Panc1 (cell line): ENCODE results near the gene GPR158. TPM values are rescaled to one million over a fixed set of nuclear protein-coding genes. Genes with fewer than 3 reads are reported as not detected.

Experiments used
- ATAC-seq: fragments of 200-7000 bp; cut with Tn5 transposase; 2 replicates; pipeline ENCODE4 v1.9.1; 2020; ENCODE audit warnings: mild to moderate bottlenecking, moderate library complexity
- BruUV-seq: library from RNA; stranded (reverse); fragments of 400-500 nt; replicated peaks from 2 replicates; lab custom pipeline; 2021; lab: Mats Ljungman, UMichigan
- CTCF ChIA-PET: fragments of 300-600 bp; sonication (Branson Sonifier 250); formaldehyde crosslinking; loops from one replicate; lab custom pipeline; 2022; ENCODE audit warnings: antibody characterized with exemption; lab: Charles Lee
- POLR2A ChIA-PET: fragments of 300-600 bp; sonication (Branson Sonifier 250); formaldehyde crosslinking; loops from one replicate; lab custom pipeline; 2022; ENCODE audit warnings: antibody characterized with exemption; lab: Charles Lee
- DNase-seq: peaks from one replicate; pipeline ENCODE4 v3.0.0-alpha.2; 2010; ENCODE audit warnings: low read depth, low spot score
- H3K27ac ChIP-seq: 2 replicates; pipeline ENCODE4 v1.5.1; 2011; ENCODE audit warnings: mild to moderate bottlenecking, low read length, inconsistent platforms
- H3K27me3 ChIP-seq: fragments of 200-500 bp; sonication (Bioruptor generic); 2 replicates; pipeline ENCODE4 v1.6.0; 2014; ENCODE audit warnings: low read length, inconsistent platforms; ENCODE audit not compliant: control insufficient read depth, insufficient read depth
- H3K36me3 ChIP-seq: fragments of 200-500 bp; sonication (Bioruptor generic); 2 replicates; pipeline ENCODE4 v1.5.1; 2014; ENCODE audit warnings: inconsistent platforms, mild to moderate bottlenecking, low read length, moderate library complexity; ENCODE audit not compliant: control insufficient read depth, insufficient read depth
- H3K4me1 ChIP-seq: 2 replicates; pipeline ENCODE4 v1.5.1; 2011; ENCODE audit warnings: inconsistent platforms, mild to moderate bottlenecking, low read length, moderate library complexity; ENCODE audit not compliant: control insufficient read depth, insufficient read depth
- H3K4me3 ChIP-seq, 2 experiments: 2 replicates each; pipeline ENCODE4 v1.5.1; 2011 to 2012; ENCODE audit warnings: low read depth in 2 of 2, low read length in 2 of 2, mild to moderate bottlenecking in 2 of 2, inconsistent platforms in 1 of 2, moderate library complexity in 1 of 2
- H3K9me3 ChIP-seq: fragments of 200-500 bp; sonication (Bioruptor generic); 2 replicates; pipeline ENCODE4 v1.5.1; 2014; ENCODE audit warnings: low read depth, mild to moderate bottlenecking, inconsistent platforms, low read length, moderate library complexity; ENCODE audit not compliant: control insufficient read depth, insufficient read depth
- CTCF ChIP-seq: fragments of 450-650 bp; IDR thresholded peaks from 2 replicates; pipeline ENCODE4 v1.5.1; 2017; ENCODE audit warnings: mild to moderate bottlenecking
- POLR2AphosphoS5 ChIP-seq: IDR thresholded peaks from 2 replicates; pipeline ENCODE4 v1.6.1; 2012; ENCODE audit warnings: mild to moderate bottlenecking, low read depth, low read length, moderate library complexity
- SIN3A ChIP-seq: IDR thresholded peaks from 2 replicates; pipeline ENCODE4 v1.6.1; 2012; ENCODE audit warnings: low read depth, mild to moderate bottlenecking, low read length, moderate library complexity, borderline replicate concordance; ENCODE audit not compliant: insufficient read depth
- TCF7L2 ChIP-seq: IDR thresholded peaks from 2 replicates; pipeline ENCODE4 v1.6.1; 2011; ENCODE audit warnings: mild to moderate bottlenecking, low read depth, low read length, inconsistent platforms
- in situ Hi-C: cut with HindIII; loops from 2 replicates; pipeline ENCODE4 v1.10.0; 2016; ENCODE audit warnings: low sequenced_read_pairs, low pct_unique_long_range_greater_than_20kb
- intact Hi-C: fragments of 100-400 bp; cut with micrococcal nuclease; formaldehyde crosslinking; loops from one replicate; pipeline ENCODE4 v1.10.0; 2022; ENCODE audit not compliant: unreplicated experiment
- total RNA-seq: library from RNA; stranded (reverse); gene quantifications from one replicate; pipeline ENCODE4 v1.2.1, GENCODE V29; 2021; ENCODE audit not compliant: unreplicated experiment
- TF ChIP-seq, protein P1 (sequence below), 2 experiments: IDR thresholded peaks; 2 replicates each; pipeline ENCODE4 v1.6.1; 2011 to 2012; ENCODE audit warnings: low read depth in 2 of 2, control low read depth in 1 of 2, low read length in 1 of 2, mild to moderate bottlenecking in 1 of 2, moderate library complexity in 1 of 2; ENCODE audit not compliant: insufficient read depth in 1 of 2

The GPR158 gene
- total RNA-seq, 1 experiment from 2014 or later, result 0.64 TPM

DNA sequence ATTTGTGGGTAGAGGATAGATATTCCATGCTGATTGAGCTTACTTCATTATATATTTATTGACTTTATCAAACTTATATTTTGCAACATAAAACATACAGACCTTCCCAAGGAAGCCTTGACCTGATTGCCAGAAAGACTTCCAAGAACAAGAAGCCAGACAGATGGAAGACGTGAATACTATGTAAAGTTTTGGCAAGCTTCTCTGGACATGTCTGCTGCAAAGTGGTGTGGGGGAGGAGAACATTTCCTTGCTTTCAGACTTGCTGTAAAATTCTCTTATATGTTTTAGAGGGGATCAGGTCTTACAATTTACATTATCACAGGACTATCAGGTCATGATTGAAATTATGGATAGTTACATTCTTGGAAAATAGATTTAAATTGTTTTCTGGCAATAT, 23.4 kb downstream of the GPR158 start:
- no TSS peak for BruUV-seq
- Histone ChIP-seq H3K4me3 (no peak overlapping the region), H3K9me3 (no peaks in the 10 kb centered on the region), H3K27ac (no peak overlapping the region), H3K4me1 (no peaks in the 10 kb centered on the region), H3K27me3 (no peaks in the 10 kb centered on the region), H3K36me3 (no peaks in the 10 kb centered on the region)
- intact Hi-C loops, result no loop called here
- no peak for ATAC-seq
- in situ Hi-C loops, result no loop called here
- TF ChIP-seq TCF7L2 (no peak), CTCF (no peak)
- TF ChIP-seq, protein P1, sequence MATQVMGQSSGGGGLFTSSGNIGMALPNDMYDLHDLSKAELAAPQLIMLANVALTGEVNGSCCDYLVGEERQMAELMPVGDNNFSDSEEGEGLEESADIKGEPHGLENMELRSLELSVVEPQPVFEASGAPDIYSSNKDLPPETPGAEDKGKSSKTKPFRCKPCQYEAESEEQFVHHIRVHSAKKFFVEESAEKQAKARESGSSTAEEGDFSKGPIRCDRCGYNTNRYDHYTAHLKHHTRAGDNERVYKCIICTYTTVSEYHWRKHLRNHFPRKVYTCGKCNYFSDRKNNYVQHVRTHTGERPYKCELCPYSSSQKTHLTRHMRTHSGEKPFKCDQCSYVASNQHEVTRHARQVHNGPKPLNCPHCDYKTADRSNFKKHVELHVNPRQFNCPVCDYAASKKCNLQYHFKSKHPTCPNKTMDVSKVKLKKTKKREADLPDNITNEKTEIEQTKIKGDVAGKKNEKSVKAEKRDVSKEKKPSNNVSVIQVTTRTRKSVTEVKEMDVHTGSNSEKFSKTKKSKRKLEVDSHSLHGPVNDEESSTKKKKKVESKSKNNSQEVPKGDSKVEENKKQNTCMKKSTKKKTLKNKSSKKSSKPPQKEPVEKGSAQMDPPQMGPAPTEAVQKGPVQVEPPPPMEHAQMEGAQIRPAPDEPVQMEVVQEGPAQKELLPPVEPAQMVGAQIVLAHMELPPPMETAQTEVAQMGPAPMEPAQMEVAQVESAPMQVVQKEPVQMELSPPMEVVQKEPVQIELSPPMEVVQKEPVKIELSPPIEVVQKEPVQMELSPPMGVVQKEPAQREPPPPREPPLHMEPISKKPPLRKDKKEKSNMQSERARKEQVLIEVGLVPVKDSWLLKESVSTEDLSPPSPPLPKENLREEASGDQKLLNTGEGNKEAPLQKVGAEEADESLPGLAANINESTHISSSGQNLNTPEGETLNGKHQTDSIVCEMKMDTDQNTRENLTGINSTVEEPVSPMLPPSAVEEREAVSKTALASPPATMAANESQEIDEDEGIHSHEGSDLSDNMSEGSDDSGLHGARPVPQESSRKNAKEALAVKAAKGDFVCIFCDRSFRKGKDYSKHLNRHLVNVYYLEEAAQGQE (IDR thresholded peaks at IDR 0.05; ENCODE audit: insufficient read depth in 1 of 2, low read depth in 2 of 2, low read length in 1 of 2), result no peak
- ChIA-PET CTCF (no interaction called here), POLR2A (no interaction called here)
- DNase-seq, result no peak

DNA sequence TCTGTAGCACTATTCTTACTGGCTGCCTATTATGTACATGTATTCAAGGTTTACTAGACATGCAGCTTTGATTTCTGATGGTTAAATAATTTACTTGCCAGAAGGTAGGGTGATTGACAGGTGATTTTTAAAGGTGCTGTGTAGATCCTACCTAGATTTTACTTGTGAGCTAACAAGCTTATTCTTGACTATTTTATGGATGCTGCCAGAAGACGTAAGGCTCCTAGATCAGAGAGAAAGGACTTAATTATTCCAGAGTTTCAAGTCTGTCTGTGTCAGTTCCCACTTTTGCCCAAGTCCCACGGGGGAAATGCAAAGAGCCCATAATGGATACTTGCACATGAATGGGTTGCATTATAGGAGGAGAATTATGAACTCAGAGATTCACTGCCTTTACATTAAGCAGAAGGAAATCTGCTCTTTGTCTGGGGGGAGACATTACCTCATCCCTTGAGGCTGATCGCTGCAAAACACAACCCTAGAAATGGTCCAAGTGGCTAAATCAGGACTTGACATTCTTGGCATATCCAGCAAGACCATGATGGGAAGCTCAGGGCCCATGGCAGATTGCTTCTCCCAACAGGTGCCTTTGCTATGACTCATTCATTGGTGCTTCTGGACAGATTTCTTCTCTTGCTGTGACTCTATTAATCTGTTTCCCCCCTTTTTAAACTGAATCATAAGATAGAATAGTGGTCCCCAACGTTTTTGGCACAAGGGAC, 32.1 kb downstream of the GPR158 start:
- no peak overlapping the region for H3K4me3 ChIP-seq
- ATAC-seq (no peak), DNase-seq (no peak)
- no peaks in the 10 kb centered on the region for H3K27me3 ChIP-seq
- in situ Hi-C loops (no loop called here), intact Hi-C loops (no loop called here)
- no peak for TF ChIP-seq POLR2AphosphoS5
- no peaks in the 10 kb centered on the region for H3K9me3 ChIP-seq
- no peaks in the 10 kb centered on the region for H3K36me3 ChIP-seq
- BruUV-seq, result no TSS peak
- no peaks in the 10 kb centered on the region for H3K4me1 ChIP-seq
- no peak overlapping the region for H3K27ac ChIP-seq
- CTCF ChIA-PET, result no interaction called here
- POLR2A ChIA-PET, result no interaction called here

DNA sequence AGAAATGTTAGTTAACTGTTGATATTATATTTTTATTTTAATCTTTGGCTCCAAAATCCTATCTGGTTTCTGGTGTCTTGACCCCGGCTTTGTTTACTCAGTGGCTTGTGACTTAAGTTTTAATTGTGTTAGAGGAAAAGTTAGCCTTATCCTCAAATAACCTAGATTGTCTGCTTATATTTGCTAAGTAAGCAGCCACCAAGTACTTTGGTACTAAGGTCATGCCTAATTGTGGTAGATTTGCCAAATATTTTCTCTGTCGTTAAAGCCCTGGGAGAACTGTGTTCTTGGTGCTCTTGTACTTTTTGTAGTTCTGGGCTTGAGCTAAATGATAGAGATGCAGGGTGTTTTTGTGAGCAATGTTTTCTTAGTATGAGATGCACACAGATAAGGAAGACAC, 34.8 kb downstream of the GPR158 start:
- H3K27ac ChIP-seq, result no peak overlapping the region
- ATAC-seq (no peak), DNase-seq (no peak)
- intact Hi-C loops (no loop called here), in situ Hi-C loops (no loop called here)
- POLR2A ChIA-PET, result no interaction called here
- H3K4me3 ChIP-seq, result no peak overlapping the region
- no peaks in the 10 kb centered on the region for H3K27me3 ChIP-seq
- no TSS peak for BruUV-seq
- TF ChIP-seq TCF7L2 (no peak), CTCF (no peak), POLR2AphosphoS5 (no peak), SIN3A (no peak)
- TF ChIP-seq, protein P1 (IDR thresholded peaks at IDR 0.05; ENCODE audit: insufficient read depth in 1 of 2, low read depth in 2 of 2, low read length in 1 of 2), result no peak
- CTCF ChIA-PET, result no interaction called here
- H3K36me3 ChIP-seq, result no peaks in the 10 kb centered on the region
- H3K9me3 ChIP-seq, result no peaks in the 10 kb centered on the region
- H3K4me1 ChIP-seq, result no peaks in the 10 kb centered on the region
